NT2/D1 (cell line): ENCODE measurements around the gene GRIN1.
A peak's percentile ranks its signal among the peaks of the same experiment; 100 is the strongest.

Source experiments
- DNase-seq: peaks from one replicate; pipeline ENCODE4 v3.0.0-alpha.2; 2011; ENCODE audit warnings: low read depth, low spot score
- H3K27me3 ChIP-seq: 2 replicates; pipeline ENCODE4 v1.6.0; 2011; ENCODE audit warnings: mild to moderate bottlenecking; ENCODE audit not compliant: insufficient read length, insufficient read depth
- H3K36me3 ChIP-seq: 2 replicates; pipeline ENCODE4 v1.6.1; 2011; ENCODE audit warnings: mild to moderate bottlenecking, low read length, mixed read lengths; ENCODE audit not compliant: insufficient read depth, insufficient read length
- H3K4me1 ChIP-seq: 2 replicates; pipeline ENCODE4 v1.5.1; 2011; ENCODE audit not compliant: insufficient read depth, insufficient read length
- H3K4me3 ChIP-seq: 2 replicates; pipeline ENCODE4 v1.5.1; 2011; ENCODE audit warnings: low read depth; ENCODE audit not compliant: insufficient read length
- H3K9ac ChIP-seq: 2 replicates; pipeline ENCODE4 v1.6.0; 2011; ENCODE audit warnings: low read depth; ENCODE audit not compliant: insufficient read length
- H3K9me3 ChIP-seq: 2 replicates; pipeline ENCODE4 v1.5.1; 2011; ENCODE audit warnings: mild to moderate bottlenecking, low read length; ENCODE audit not compliant: insufficient read depth
- SUZ12 ChIP-seq: IDR thresholded peaks from 2 replicates; pipeline ENCODE4 v1.6.1; 2011; ENCODE audit not compliant: insufficient read length, insufficient read depth; ENCODE audit errors: extremely low read depth
- YY1 ChIP-seq: IDR thresholded peaks from 2 replicates; pipeline ENCODE4 v1.6.1; 2011; ENCODE audit not compliant: insufficient read length, insufficient read depth
- ZNF274 ChIP-seq: IDR thresholded peaks from 2 replicates; pipeline ENCODE4 v1.6.1; 2011; ENCODE audit warnings: mild to moderate bottlenecking, low read depth, low read length

The GRIN1 gene

GRCh38 chr9:137180491-137180890, 41.5 kb downstream of the GRIN1 start:
- TF ChIP-seq YY1 = no peak
- no peak for TF ChIP-seq SUZ12
- no peak for TF ChIP-seq ZNF274
- Histone ChIP-seq H3K4me3 (no peak overlapping the region), H3K9ac (no peak overlapping the region), H3K36me3 (peaks cover 81% of the 10 kb centered on the region), H3K27me3 (no peaks in the 10 kb centered on the region), H3K4me1 (peaks cover 5% of the 10 kb centered on the region), H3K9me3 (no peaks in the 10 kb centered on the region)
- DNase-seq = no peak

DNA sequence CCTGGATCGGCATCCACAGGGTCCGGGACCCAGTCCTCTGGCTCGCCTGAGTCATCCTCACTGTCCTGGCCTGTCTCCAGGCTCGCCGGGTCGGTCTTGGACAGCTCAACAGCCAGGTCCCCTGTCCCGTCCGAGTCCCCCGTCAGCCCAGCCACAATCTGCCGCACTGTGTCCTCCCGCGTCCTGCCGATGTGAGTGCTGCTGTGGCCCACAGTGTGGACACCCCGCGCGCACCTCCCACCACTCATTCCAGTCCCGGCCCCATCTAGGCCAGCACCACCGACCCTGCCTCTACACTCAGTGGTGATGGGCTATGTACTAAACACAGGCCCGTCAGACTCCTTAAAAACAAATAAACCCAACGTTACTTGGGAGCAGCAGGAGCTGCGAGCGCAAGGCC, 42.7 kb downstream of the GRIN1 start:
- H3K36me3 ChIP-seq = peaks cover 93% of the 10 kb centered on the region
- TF ChIP-seq SUZ12 (no peak), ZNF274 (no peak), YY1 (no peak)
- no peaks in the 10 kb centered on the region for H3K9me3 ChIP-seq
- no peaks in the 10 kb centered on the region for H3K27me3 ChIP-seq
- no peak overlapping the region for H3K4me3 ChIP-seq
- no peak overlapping the region for H3K9ac ChIP-seq
- peaks cover 8% of the 10 kb centered on the region for H3K4me1 ChIP-seq
- DNase-seq = no peak

DNA sequence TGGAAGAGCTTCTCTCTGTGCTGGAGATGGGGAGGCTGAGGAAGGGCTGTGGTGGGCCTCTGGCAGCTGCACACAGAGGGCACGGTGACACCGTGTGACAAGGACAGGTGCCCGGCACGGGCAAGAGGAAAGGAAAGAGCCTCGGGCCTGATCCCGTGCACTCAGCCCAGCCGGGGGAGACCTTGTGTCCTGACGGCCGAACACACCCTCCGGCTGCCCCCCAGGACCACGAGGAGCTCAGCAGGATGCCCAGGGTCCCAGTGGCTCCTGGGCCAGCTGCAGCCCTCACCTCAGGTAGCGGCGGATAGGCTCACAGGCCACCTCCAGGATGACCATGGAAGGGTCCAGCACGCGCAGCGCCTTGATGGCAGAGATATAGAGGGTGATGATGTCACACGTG, 43.9 kb downstream of the GRIN1 start:
- H3K4me3 ChIP-seq = no peak overlapping the region
- H3K9me3 ChIP-seq = no peaks in the 10 kb centered on the region
- H3K4me1 ChIP-seq = peaks cover 15% of the 10 kb centered on the region
- peaks cover 96% of the 10 kb centered on the region for H3K36me3 ChIP-seq
- TF ChIP-seq YY1 (no peak), ZNF274 (no peak), SUZ12 (no peak)
- no peaks in the 10 kb centered on the region for H3K27me3 ChIP-seq
- DNase-seq = no peak
- H3K9ac ChIP-seq = no peak overlapping the region

DNA sequence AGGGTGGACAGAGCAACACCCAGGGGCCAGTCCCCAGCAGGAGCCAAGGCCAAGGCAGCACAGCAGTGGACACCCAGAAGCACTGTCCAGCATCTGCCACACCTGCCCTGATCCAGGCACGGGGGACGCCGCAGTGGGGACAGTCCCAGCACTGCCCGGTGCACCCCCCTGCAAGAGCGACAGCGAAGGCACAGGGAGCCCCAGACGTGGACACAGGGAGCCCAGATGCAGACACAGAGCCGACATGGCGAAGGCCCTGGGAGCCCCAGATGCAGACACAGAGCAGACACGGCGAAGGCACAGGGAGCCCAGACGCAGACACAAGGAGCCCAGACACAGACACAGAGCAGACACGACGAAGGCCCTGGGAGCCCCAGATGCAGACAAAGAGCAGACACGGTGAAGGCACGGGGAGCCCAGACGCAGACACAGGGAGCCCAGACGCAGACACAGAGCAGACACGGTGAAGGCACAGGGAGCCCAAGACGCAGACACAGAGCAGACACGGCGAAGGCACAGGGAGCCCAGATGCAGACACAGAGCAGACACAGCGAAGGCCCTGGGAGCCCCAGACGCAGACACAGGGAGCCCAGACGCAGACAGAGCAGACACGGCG, 45.1 kb downstream of the GRIN1 start:
- H3K4me3 ChIP-seq = no peak overlapping the region
- no peak for DNase-seq
- peaks cover 83% of the 10 kb centered on the region for H3K36me3 ChIP-seq
- no peak overlapping the region for H3K9ac ChIP-seq
- no peaks in the 10 kb centered on the region for H3K27me3 ChIP-seq
- no peaks in the 10 kb centered on the region for H3K9me3 ChIP-seq
- H3K4me1 ChIP-seq = peaks cover 10% of the 10 kb centered on the region
- no peak for TF ChIP-seq YY1

- H3K9ac ChIP-seq = no peak overlapping the region
- peaks cover 82% of the 10 kb centered on the region for H3K36me3 ChIP-seq
- DNase-seq = no peak
- peaks cover 17% of the 10 kb centered on the region for H3K4me1 ChIP-seq
- TF ChIP-seq YY1 (no peak), ZNF274 (no peak), SUZ12 (no peak)
- H3K4me3 ChIP-seq = no peak overlapping the region
- no peaks in the 10 kb centered on the region for H3K27me3 ChIP-seq
- H3K9me3 ChIP-seq = no peaks in the 10 kb centered on the region
These were observed 46.1 kb downstream of the GRIN1 start for GRCh38 chr9:137184881-137185660.

DNA sequence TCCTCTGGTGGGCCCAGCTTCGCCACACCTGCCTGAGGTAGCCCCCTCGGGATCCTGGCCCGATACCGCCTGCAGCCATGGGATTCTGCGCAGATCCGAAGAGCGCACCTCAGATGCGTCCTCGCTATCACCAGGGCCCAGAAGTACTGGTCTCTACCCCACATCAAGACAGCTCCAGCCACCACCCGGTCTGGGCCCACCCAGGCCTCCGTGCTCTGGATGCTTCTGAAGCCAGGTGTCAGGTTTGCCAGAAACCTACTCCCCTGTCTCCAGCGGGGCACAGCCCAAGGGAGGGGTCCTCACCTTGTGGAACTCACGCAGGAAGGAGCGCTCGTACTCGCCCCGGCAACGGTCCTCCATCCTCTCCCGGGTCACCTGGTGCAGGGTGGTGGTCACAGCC, 47.0 kb downstream of the GRIN1 start:
- Histone ChIP-seq H3K4me3 (no peak overlapping the region), H3K36me3 (peaks cover 81% of the 10 kb centered on the region), H3K27me3 (no peaks in the 10 kb centered on the region), H3K4me1 (peaks cover 17% of the 10 kb centered on the region), H3K9ac (peak overlapping the region; percentile 8), H3K9me3 (no peaks in the 10 kb centered on the region)
- DNase-seq = no peak
- no peak for TF ChIP-seq YY1
- no peak for TF ChIP-seq SUZ12
- no peak for TF ChIP-seq ZNF274

DNA sequence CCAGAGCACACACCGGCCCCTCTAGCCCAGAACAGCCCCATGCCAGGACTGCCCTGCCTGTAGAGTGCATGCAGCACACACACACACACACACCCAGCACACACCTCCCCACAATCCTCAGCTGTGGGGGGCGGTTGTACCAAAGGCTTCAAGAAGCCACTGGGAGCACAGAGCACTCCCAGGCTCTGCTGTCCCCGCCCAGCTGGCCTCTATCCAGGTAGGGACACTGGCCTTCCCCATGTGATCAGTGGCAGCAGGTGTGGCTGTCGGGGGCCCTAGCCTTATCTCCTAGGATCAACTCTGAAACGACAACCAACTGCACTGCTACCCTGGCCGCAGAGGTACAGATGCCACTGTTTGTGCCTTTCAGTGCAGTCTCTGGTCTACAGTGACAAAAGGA, 47.4 kb downstream of the GRIN1 start:
- Histone ChIP-seq H3K27me3 (no peaks in the 10 kb centered on the region), H3K9ac (peak overlapping the region; percentile 8), H3K9me3 (no peaks in the 10 kb centered on the region), H3K4me1 (peaks cover 17% of the 10 kb centered on the region), H3K36me3 (peaks cover 81% of the 10 kb centered on the region), H3K4me3 (no peak overlapping the region)
- no peak for TF ChIP-seq SUZ12
- TF ChIP-seq ZNF274 = no peak
- no peak for TF ChIP-seq YY1
- no peak for DNase-seq
